CD4-positive, alpha-beta T cell treated with Interleukin-6 for 4 hours (primary cell): ENCODE results near the gene HIVEP3.

Experiments used
- DNase-seq: peaks from one replicate; pipeline ENCODE4 v3.0.0-alpha.2; 2020; ENCODE audit warnings: mixed read lengths

Gene HIVEP3

DNA sequence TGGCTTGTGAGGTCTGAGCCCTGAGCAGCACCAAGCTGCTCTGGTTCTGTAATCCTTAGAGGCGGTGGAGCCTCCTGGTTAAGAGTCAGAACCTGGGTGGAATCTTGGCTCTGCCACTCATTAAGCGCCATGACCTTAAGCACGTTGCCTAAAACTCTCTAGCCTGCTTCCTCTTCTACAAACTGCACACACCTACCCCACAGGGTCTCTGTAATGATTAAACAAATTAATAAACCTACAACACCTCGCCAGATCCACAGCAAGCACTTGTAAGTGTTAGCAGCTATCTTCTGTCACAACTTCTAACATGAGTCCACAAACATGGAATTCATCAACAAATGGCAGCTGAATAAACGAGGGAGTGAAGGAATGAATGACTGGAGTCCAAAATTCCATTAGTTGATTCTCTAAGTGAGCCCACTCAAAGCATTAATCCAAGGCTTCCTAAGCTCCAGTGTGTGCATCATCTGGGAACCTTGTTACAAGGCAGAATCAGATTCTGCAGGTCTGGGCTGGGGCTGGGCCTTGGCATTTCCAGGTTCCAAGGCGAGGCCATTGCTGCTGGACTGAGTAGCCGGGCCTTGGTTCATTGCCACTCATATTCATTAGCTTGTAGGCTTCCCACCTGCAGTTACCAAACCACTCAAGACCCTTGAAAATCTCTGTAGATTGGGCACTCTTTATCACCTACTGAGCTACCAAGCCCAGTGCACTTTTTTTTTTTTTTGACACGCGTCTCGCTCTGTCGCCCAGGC lies 168.6 kb downstream of the HIVEP3 start:
- DNase-seq = no peak

DNA sequence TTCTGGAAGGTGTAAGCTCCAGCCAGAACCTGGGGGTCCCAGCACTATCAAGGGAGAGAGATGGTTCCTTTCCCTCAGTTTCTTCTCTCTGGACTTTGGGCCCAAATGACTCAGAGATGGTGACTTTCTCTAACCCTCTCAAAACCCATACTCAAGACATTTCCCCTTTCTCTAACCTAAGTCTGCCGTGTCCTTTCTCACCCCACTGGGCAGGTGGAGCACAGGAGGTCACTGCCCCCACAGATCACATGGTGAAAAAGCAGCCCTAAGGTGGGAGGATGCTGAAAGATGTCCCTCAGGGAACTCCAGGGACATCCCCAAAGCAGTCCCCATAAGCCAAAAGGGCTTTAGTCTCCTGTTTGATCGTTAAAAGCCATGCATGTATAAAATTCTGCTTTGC lies 173.7 kb downstream of the HIVEP3 start:
- DNase-seq = no peak

DNA sequence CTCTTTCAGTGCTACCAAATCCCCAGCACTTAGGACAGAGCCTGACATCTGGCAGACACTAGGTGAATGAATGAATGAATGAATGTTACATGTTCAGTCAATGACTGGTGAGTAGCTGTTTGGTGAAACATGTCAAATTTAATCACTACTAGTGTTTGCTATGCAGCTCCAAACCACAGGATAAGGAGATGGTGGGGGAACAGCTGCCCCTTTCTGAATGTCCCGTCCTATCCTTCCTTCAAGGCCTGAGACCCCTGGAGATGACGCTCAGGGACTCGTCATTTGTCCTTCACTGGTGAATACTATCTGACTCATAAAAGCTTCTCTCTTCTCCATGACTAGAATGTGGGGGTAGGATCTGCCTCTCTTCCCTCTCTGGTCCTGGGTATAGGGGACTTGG lies 175.4 kb downstream of the HIVEP3 start:
- DNase-seq = no peak

- no peak for DNase-seq
Observed at GRCh38 chr1:41742219-41742618, 176.5 kb downstream of the HIVEP3 start.

DNA sequence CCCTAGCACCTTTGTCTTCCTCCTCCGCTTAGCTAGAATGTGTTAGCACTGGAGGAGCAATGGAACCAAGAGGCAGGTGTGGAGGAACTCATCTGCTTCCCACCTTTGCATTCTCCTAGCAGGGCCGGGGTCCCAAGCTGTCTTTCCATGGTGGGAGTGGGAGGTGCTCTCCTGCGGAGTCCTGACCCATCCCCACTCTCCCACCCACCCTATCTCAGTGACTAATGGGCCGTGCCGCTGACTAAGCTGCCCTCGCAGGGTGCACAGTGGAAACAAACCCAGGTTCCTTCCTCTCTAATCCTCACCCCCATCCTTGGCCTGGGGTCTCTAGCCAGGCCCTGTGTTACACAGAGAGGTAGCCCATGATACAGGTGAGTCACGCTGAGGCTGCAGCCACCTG lies 177.5 kb downstream of the HIVEP3 start:
- DNase-seq = no peak

DNA sequence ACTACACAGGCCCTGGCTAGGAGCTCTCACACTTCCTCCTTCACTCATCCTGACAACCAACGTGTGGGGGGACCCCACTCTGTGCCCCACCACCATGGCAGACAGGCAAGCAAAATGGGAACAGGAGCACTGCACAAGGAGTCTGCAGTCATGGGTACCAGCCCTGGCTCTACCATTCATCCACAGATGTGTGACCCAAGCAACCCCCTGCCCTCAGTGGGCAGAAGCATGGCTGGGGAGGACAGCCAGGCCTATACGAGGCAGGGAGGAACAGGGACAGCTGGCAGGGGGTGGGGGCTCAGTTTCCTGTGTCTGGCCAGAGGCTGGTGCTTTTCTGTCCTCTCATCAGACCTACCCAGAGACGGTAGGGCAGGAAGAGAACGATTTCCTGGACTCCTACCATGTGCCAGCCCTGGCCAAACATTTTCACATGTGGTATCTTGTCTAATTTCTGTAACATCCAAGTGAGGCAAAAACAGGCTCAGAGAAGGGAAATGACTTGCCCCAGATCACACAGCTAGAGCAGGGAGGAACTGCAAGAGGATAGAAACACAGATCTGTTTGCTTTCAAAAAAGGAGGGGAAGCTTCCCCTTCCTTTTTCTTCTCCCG lies 178.0 kb downstream of the HIVEP3 start:
- no peak for DNase-seq

GRCh38 chr1:41740058-41740457 lies 178.7 kb downstream of the HIVEP3 start:
- DNase-seq = no peak

DNA sequence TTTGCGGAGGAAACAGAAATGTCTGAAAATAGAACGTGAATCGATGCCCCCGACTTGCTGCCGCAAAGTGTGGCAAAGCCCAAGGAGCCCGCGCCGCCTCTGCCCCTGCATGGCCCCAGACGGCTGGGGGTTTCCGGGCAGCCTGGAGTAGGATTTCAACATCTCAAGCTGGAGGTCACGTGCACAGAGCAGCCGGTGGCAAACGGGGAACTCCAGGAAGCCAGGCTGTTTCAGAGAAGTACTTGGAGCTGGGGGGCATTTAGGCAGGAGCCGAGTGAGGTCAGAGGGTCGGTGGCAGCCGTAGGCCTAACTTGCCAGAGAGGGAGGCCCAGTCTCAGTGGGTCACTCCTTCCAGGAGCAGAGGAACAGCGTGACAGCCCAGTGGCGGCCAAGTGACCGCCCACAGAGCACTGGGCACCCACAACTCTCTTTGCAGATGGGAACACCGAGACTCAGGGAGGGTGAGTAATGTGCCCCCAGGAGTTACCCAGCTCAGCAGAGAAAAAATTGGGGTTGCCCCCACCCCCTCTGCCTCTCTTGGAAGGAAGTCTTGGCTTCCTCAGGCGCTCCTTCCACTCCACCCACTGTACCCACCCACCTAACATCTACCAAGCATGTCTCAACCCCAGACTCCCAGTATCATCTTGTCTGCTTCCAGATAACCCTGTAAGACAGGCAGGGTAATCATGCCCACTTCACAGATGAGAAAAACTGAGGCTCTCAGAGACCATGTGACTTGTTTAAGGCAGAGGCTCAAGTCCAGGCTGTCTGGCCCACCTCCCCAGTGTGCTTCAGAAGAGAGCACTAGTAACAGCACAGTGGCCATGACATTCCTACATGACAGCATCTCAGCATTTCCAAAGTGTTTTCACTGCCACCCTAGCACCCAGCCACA lies 179.4 kb downstream of the HIVEP3 start:
- peak; percentile 54 for DNase-seq

GRCh38 chr1:41738475-41738874 lies 180.2 kb downstream of the HIVEP3 start:
- no peak for DNase-seq

GRCh38 chr1:41738006-41738405 lies 180.7 kb downstream of the HIVEP3 start:
- DNase-seq = no peak

DNA sequence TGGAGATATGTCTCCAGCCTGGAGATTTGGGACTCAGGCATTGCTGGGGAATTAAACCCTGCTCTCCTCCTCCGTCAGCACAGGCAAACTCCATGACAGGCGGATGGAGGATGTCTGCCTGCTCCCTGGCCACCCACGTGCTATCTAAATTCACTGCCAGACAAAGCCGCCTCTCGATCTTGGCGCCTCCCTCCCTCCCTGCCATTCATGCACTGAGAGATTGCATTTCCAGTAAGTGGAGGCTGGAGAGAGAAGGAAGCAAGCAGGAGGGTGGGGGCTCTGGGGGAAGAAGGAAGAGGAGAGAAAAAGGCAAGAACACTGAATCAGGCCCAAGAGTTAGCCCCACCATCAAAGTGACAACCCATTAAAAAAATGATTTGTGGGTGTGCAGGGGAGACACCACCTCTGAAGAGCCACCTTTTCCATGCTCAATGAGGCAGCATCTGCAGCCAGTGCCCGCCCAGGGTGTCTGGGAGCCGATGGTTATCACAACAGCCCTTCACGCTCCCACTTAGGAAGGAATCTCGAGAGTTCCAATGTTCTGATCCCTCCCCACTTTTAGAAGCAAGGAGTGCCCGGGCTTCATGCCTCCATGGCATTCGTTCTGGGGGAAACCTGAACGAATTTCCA lies 183.0 kb downstream of the HIVEP3 start:
- DNase-seq = no peak

DNA sequence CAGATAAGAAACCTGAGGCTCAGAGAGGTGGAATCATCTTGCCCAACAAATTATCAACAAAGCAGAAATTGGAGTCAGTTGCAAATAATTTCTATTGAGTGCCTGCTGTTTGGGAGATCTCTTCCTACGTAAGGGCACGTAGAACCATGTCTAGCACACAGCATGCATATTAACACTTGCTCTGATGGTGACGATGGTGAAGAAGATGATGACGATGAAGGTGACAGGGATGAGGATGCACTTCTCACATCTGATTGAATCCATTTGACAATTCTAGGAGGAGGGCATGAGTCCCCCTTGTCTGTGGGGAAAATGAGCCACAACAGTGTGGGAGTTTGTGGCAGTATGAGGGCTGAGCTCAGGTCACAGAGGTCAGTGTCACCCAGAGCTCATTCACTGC lies 183.6 kb downstream of the HIVEP3 start:
- no peak for DNase-seq

DNA sequence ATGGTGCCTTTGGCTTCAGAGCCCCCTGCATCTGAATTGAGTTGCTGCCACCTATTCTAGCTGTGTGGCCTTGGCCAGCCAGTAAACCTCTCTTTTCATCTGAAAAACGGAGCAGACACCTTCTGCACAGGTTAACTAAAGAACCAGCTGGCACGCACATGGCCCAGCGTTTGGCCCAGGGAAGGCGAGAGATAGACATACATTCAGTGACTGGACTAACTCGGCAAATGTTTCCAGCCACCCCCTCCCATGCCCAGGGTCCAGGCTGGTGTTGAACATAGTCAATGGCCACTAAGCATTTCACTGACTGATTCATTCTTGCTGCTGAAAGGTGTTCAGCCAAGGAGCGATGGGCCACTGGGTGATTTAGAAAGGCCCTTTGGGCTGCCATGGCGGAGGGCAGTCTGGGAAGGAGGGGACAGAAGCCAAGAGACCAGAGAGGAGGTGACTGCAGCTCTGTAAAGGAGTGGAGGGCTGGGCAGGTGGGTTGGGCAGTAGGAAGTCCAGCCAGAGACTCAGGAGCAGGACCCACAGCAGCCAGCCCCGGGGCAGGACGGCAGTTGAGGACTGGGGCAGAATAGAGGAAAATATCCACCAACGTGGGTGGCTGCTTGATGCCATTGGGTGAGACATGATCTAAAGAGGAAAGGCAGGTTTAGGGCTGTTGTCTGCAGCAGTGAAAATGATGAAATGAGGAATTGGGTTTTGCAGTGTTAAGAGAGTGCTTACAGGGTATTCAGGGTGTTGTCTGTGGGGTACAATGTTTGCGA lies 184.3 kb downstream of the HIVEP3 start:
- no peak for DNase-seq

DNA sequence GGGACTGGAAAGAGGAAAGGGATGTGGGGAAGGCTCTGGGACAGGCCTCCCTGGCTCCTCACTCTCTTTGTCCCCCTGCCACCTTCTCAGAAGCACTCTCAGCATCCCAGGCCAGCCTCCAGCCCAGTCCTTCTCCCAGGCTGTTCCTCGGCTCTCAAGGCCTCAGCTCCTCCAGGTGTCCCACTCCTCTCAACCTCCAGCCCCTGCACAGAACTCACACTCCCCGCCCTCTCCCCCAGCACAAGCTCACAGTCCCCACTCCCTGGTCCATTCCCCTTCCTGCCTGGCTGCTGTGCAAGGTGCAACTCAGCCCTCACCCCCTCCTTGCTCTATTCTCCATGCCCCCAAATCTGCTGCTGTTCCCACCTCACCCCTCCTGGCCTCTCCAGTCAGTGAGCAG lies 185.0 kb downstream of the HIVEP3 start:
- no peak for DNase-seq

DNA sequence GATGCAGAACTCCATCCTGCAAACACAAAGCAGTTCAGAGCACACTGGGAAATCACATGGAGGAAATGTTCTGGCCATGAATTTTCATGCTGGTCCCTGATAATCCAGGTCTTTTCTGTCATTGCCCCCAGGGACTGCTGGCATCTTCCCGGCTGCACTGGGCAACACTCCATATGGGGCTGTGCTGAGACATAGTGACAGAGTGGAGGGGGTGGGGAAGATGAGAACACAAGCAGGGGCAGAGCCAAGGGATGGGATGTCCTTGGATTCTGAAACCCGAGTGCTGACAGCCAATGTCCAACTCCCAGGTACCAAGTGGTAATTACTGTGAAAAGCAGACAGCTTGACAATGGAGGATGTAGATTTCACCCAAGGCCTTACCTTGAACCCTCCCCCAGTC lies 185.7 kb downstream of the HIVEP3 start:
- DNase-seq = no peak

GRCh38 chr1:41731516-41732030 lies 187.1 kb downstream of the HIVEP3 start:
- DNase-seq = no peak

DNA sequence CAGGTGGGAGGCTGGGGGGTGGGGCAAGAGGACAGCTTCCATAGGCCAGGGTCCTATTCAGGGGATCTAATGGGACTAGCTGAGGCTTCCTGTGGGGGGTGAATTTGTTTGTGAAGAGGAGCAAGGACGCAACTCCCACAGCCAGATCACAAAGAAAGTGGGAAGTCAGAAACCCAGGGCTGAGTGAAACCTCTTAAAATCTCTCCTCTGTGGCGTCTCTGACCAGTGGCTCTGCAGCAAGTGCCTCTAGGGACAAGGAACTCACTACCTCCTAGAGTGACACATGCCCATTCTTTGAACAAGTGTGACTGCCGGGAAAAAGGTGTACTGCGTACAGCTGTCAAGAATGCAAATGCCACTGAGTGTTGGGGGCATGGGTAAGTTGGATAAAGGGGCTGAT lies 187.9 kb downstream of the HIVEP3 start:
- no peak for DNase-seq

- DNase-seq = no peak
Observed at GRCh38 chr1:41728403-41729202, 190.1 kb downstream of the HIVEP3 start.

GRCh38 chr1:41727749-41728115 lies 191.0 kb downstream of the HIVEP3 start:
- no peak for DNase-seq

DNA sequence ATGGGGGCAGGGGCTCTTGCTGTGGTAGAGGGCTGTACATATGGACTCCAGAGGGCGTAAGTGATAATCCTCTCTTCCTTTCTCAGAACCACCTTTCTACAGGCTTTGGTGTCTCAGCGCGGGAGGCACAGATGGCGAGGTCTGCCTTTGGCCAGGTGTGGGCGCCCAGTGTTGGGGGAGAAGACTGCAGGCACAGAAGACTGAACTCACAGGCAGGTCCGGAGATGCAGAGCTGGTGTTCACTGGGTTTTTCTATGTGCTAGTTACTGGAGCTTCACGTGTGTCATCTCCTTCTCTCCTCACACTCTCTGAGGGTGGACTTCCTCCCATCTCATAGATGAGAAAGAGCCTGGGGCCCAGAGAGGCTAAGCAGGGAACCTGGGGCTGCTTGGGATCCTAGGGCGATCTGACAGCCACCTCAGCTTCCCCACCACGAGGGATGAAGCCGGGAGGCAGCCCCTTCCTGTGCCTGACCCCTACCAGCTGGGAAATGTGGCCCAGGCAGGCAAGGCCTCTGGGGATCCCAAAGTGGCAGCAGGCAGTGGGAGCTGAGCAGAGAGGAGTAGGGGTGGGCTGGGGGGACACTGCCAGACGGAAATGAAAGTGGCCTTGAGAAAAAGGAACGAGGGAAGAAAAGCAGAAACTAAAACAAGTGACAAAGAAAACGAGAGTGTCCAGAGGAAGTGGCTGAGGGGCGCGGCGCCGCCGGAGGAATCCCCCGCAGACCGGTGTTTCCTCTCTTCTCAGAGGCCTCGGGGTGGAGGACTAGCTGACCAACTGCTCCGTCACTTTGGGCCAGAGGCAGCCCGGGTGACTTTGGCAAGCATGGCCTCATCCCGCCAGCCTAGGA lies 191.6 kb downstream of the HIVEP3 start:
- DNase-seq = no peak
